Measurements from ENCODE around the gene MGAT4B.

GRCh38 chr5:179820127-179820482 is 13.4 kb upstream of the MGAT4B start:
- no peak for TF ChIP-seq CTCF (IDR thresholded peaks at IDR 0.05)
- no peak for TF ChIP-seq ZNF396 (CRISPR knock-in tag; IDR thresholded peaks at IDR 0.05; ENCODE audit: borderline replicate concordance)
- no peak for TF ChIP-seq ZNF423 (CRISPR knock-in tag; IDR thresholded peaks at IDR 0.05)
- TF ChIP-seq, protein P1, sequence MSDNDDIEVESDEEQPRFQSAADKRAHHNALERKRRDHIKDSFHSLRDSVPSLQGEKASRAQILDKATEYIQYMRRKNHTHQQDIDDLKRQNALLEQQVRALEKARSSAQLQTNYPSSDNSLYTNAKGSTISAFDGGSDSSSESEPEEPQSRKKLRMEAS (CRISPR knock-in tag; IDR thresholded peaks at IDR 0.05): no peak
- TF ChIP-seq CREM (CRISPR knock-in tag; IDR thresholded peaks at IDR 0.05): no peak
- TF ChIP-seq NR1H2 (CRISPR knock-in tag; IDR thresholded peaks at IDR 0.05): no peak
- no peak for TF ChIP-seq USF1 (CRISPR knock-in tag; IDR thresholded peaks at IDR 0.05)

Measured in WTC11 (cell line).